AG08396 (cell line): ENCODE measurements around the gene DBP.

Experiments
- DNase-seq: peaks from one replicate; pipeline ENCODE4 v3.0.0; 2012; ENCODE audit warnings: low spot score, mixed read lengths

Gene DBP

DNA sequence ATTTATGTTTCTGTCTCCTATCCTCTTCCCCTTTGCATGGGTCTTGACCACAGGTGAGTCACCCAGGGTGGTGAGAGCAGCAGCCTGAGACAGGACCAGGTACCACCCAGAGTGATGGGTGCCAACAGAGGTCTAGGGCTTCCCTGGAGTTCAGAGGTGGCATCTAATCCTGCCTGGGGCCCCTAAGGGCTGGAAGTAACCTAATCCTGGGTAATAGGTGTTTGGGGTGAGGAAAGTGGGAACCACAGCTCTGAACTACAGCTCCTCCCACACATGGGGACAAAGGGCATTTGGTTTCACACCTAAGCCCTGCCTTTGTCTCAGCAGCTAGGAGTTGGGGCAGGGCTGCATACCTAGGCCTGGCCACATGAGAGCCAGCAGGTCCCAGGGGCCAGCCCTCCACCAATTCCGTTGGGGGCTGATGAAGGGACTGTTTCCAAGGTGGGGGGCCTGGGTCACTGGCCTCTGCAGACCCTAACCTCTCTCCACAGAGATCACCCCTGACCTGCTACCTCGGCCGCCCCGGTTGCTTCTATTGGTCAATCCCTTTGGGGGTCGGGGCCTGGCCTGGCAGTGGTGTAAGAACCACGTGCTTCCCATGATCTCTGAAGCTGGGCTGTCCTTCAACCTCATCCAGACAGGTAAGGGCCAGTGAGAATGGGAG lies 9.8 kb downstream of the DBP start:
- DNase-seq, result no peak

DNA sequence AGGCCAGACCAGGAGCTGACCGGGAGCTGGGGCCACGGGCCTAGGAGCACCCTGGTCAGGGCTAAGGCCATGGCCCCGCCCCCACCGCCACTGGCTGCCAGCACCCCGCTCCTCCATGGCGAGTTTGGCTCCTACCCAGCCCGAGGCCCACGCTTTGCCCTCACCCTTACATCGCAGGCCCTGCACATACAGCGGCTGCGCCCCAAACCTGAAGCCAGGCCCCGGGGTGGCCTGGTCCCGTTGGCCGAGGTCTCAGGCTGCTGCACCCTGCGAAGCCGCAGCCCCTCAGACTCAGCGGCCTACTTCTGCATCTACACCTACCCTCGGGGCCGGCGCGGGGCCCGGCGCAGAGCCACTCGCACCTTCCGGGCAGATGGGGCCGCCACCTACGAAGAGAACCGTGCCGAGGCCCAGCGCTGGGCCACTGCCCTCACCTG lies 11.3 kb downstream of the DBP start:
- no peak for DNase-seq

DNA sequence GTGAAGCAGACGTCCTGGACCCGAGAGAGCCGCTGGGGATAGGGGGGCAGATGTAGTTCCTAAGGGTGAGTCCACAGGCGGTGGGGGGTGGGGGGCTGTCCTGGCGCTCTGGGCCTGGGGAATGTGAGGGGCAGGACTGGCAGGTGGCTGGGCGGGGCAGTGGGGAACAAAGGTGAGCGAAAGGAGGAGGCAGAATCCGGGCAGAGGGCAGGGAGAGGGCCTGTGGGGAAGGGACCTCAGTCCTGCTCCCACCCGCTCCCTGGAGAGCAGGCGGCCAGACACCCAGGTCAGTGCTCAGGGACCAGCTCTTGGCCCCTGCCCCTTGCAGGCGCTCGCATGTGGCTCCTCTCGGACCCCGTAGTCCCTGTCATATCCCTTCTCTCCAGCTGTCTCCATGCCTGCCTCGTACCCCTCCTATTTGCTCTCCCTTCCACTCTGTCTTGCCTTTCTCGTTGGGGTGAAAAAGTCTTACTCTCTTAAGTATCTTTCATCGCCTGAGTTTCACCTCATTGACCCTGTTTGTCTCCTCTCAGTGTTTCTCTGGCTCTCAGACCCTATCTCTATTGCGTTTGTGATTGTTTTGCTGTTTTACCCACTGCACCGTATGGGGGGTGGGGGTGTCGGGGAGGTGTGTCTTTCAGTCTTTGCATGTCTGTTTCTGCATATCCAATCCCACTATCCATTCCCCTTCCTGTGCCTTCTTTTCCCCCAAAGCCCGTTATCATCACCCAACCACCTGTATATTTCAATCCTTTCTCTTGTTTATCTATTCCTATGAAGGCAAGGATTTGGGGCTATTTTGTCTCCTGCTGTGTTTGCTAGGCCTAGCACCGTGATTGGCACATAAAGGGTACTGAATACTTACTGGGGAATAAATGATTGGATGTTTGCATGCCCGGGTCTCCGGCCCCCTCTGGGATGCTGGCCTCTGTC lies 12.1 kb downstream of the DBP start:
- DNase-seq, result no peak

DNA sequence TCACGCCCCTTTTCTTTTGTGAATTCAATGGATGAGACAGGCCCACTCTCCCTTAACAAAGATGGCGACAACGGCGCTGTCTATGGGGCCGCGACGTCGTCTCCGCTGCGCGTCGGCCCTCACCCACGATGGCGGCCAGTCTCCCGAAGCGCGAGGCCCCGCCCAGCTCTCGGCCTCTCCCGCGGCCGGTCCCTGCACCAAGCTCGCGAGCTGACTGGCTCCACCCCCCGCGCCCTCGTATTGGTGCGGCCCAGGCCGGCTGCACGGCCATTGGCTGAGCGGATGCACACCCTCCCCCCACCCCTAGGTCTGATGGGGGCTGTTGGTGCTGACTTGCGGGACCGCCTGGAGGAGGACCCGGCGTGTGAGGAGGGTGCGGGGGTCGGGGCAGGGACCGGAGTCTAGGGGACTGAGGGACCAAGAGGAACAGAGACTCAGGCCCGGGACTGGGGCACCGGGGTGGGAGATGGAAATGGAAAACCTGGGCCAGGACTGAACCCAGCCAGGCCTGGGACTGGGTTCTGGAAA lies 13.0 kb downstream of the DBP start:
- DNase-seq, result peak; percentile 97

DNA sequence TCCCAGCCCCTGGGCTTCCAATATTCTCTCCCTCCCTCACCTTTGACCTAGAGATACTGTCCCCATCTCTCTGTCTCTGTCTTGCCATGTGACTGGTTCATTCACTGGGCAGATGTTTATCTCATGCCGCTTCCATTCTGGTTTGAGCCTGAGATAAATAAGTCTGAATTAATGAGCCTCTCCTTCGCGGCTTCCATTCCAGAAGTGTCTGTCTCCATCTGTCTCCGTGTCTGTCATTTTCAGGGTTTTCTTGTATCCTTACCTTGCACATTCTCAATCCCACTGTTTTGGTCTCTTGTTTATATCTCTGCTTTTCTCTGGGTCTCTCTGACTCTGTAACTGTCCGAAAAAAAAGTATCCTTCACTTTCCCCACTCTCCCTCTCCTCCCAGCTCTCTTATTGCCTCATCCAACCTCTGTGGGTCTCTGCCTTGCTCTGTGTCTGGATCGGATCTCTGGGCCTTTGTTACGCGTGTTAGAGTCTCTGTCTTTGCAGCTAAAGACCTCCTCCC lies 13.6 kb downstream of the DBP start:
- no peak for DNase-seq

DNA sequence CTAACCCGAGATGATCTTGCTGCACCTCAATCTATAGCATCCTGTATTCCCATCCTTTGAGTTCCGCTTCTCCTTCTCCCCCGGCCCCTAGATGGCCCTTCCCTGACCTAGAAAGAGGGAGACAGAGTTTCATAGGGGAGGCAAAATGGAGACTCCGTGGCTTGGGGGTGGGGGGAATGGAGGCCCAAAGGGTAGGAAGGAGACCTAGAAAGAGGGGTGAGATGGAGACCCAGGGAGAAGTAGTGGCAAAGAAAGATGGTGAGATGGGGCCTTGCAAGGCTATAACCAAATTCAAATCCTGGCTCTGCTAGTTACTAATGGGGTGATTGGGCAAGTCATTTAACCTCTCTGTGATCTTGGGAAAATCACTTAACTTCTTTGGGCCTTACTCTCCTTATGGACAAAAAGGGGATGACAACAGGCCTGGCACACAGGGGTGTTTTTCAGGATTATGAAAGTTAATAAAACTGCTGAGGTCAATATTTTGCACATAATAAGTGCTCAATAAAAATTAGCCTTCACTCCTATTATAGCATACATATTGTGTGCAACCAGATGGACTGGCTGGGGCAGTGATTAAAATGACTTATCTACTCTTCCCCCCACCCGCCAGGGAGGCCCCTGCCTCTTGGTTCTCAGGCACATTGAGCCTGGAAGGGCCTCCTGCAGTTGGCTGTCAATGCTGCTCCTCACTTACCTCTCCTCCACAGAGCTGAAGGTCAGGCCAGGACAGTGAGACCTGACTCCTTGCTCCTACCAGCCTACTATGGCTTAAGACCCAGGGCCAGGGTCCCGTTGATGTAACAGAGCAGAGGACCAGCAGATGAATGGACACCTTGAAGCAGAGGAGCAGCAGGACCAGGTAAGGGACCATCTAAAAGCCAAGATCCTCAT lies 17.2 kb downstream of the DBP start:
- no peak for DNase-seq

DNA sequence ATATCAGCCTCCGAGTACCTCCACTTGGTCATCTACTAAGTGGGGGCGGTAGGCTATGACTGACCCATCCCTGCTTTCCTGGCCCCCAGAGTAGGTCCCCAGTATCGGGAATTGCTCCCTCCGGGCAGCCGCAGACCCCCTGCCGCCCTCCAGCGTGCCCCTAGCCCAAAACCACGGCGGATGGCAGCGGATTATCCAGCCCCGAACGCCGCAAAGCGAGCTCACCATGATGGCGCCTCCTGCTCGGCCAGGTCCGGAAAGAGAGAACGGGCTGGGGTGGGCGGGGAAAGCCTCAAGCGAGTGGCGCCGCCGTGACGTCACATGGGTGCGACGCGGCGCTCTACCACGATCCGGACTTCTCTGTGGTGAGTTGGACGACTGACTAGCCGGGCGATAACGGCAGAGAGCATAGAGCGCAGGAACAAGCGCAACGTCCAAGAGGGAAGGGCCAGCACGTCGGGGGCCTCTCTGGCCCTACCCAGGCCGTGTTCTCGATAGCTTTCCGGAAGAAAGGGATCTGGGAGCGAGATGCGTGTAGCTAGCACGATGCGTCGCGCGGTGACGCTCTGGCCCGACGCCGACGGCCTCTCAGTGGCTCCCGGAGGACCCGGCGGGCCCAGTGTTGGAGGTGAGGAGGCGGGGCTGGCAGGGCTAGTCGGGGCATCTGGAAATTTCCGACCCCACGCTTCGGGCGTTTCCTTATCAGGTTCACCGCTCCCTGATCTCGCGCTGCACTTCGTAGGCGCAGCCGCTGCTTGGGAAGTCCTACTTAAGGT lies 18.1 kb downstream of the DBP start, which contains the start of the genes RPL18 and SPHK2:
Gene RPL18 (minus strand): TSS at position 263 of the 776 bp plus-strand sequence. CDS start 35 bp downstream, at position 228.
Gene SPHK2 (plus strand): TSS at position 591 of the 776 bp plus-strand sequence. CDS start 1,009 bp downstream, outside the sequence.
- peak; percentile 97 for DNase-seq

DNA sequence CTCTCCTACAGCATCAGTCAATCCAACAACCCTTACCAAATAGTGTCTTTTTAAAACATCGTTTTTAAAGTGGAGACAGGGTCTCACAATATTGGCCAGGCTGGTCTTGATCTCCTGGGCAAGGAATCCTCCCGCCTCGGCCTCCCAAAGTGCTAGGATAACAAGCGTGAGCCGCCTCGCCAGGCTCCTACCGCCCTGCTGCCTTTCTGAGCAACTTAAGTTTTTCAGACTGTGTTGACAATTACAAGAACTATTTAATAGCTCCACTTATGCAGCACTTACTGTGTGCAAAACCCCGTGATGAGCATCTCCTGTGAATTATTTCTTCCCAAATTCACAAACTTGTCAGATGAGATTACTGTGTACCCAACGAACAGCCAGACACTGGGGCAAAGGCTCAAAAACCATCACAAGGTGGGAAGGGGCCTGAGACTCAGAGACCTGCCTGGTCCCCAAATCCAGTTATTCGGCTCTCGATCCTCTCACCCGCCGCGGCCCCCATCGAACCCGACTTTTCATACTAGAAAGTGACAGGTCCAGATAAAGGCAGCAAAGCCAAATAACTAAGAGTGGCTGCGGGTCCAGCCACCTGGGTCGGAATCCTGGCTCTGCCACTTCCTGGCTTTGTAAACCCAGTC lies 18.8 kb downstream of the DBP start:
- DNase-seq, result no peak

DNA sequence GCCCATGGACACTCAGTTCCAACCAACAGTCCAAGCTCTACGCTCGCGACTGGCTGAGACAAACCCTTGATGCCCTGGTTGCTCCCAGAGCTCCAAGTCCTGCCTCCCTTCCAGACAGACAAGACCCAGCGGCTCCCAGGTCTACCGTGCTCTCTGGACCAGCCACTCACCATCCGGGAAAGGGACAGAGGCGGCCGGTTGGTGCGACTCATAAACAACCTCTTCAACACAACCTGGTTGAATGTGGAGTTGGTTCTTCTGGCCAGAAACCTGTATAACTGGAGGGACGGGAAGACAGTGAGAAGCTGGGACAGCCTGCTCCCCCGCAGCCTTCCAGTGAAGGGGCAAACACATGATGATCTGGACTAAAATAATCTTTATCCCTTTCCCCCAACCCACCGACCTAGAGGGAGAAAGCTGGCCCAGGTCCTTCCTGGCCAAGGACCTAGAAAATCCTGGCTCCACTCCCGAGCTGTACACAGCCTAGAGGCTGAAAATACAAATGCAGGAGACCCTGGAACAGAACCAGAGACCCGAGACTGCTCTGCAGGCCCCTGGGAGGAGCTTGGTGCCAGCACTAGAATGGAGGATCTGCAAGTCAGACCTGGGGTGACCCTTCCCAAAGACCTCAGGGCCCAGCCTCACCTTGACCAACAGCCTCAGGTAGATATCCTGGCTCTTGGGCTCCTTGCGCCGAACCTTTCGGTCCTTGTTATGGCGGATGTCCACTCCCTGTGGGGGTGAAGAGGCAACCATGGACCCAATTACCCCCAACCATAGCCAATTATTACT lies 19.8 kb downstream of the DBP start:
- no peak for DNase-seq

DNA sequence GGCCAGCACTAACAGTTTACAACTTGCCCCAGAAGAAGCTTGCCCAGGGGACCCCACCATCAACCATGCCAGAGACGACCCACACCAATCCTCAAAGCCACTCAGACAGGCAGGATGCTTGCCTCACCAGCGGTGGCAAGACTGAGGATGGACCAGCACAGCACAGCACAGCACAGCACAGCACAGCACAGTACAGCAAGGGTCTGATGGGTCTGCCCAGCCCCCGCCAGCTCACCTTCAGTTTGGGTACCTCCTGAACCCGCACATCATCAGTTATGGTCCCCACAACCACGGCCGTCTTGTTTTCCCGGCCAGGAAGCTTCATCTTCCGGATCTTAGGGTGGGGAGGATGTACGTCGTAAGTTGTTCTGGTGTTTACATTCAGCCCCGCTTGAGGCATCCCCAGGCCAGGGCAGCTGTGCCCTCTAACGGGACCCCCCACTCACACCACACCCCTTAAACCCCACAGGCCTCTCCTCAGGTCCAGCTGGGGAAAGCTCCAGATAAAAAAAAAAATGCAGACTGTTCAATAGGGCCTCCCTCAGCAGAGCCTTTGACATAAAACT lies 20.6 kb downstream of the DBP start:
- no peak for DNase-seq

DNA sequence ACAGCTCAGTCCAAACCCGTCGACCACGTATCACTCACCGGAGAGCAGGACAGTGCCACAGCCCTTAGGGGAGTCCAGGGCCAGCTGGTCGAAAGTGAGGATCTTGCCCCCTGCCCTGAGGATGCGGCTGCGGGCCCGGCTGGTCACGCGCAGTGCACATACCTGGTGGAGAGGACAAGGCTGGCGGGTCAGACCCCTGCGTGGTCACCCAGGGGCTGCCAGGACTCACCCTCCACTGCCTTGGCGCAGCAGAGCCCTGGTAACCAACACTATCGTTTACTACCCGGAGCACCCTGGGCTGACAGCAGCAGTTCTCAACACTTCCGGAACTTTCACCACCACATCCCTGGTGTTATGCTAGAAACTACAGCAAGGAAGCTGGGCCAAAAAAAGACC lies 21.1 kb downstream of the DBP start:
- no peak for DNase-seq

DNA sequence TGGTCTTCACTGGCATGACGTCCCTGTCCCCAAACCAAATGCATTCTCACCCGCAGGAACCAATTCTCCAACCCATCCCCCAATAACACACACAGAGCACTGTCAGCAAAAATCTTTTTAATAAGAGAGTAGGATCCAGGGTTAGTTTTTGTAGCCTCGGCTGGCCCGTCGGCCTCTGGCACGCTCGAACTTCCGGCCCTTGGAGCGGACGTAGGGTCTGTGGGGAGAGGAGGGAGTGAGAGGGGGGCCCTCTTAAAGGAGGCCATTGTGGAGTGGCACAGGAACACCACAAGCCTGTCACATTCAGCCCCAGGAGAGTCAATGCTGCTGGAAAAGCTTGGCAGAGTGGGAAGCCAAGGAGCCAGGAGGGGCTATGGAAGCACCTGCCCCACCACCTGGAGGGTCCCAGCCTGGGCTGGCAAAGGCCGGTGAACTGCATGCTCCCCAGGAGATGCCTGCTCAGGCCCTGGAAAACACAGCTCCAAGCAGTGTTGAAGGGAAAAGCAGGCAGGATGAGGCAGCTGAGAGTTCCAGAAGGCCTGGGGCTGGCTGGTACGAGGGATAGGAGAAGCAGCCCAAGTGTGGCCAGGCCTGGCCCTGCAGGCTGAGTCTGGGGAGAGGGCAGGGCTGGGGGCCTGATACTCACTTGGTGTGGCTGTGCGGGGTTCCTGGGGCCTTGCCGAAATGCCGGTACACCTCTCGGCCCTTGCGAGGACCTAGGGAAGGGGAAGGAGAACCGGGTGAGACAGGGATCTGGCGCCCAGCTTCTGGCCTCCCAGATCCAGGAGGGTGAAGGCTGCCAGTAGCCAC lies 21.7 kb downstream of the DBP start:
- no peak for DNase-seq

DNA sequence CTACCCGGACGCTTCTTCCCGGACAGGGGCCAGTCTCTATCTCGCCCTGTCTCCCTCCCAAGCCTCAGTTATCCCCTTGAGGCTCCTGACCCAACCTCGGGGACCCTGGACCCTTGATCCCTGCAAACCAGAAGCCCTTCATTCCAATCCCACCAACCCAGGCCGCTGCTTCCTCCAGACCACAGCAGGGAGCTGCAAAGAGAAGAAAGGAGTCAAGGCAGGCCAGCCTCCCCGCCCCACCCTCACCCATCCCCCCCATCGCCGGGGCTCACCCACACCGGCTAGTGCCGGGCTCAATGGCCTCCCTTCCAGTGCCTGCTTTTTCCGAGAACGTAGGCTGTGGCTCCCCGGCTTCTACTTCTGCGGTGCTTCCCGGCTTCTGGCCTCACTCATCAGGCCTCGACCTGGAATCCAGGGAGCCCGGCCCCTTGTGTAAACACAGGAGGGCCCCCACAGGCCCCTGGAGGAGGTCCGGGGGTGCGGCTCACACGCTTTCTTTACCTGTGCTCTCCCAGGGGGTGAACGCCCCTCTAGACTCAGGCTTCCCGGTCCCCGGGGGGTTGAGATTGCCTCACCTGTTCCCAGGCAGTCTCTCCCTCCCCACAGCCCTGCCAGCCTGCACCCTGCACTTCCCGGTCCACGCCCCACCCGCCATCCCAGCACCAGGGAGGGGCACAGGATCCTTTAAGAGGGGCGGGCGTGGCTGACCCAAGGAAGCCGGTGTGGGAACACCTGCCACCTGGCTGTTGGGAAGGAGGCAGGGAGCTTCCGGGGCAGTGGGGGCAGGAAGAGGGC lies 22.5 kb downstream of the DBP start, which contains the start of gene FAM83E:
Gene FAM83E (minus strand): TSS at position 641 of the 795 bp plus-strand sequence. CDS start 1,704 bp downstream, outside the sequence.
- no peak for DNase-seq

DNA sequence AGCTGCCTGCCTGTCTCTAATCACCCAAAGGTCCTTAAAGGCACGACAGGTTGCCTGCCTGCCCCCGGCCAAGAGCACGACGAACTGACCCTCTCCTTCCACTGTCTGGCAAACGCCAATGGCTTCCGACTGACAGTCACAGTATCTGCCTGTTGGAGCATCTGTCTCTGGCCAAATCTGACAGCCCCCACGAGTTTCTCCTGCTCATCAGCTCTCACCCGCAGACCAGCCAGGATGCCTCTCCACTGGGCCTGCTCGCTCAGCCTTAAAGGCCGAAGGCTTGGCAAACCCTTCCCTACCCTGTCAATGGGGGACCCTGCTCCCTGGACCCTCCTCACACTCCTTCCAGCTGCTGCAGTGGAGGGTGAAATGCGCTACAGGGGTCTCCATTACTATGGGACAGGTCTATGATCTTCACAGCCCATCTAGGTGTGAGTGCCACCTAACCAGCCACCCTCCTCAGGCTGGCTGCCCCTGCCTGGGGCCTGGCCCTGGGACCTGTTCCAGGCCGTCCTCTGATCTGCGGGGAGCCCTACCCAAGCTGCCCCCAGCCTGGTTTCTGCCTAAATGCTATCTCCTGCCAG lies 23.2 kb downstream of the DBP start:
- no peak for DNase-seq

DNA sequence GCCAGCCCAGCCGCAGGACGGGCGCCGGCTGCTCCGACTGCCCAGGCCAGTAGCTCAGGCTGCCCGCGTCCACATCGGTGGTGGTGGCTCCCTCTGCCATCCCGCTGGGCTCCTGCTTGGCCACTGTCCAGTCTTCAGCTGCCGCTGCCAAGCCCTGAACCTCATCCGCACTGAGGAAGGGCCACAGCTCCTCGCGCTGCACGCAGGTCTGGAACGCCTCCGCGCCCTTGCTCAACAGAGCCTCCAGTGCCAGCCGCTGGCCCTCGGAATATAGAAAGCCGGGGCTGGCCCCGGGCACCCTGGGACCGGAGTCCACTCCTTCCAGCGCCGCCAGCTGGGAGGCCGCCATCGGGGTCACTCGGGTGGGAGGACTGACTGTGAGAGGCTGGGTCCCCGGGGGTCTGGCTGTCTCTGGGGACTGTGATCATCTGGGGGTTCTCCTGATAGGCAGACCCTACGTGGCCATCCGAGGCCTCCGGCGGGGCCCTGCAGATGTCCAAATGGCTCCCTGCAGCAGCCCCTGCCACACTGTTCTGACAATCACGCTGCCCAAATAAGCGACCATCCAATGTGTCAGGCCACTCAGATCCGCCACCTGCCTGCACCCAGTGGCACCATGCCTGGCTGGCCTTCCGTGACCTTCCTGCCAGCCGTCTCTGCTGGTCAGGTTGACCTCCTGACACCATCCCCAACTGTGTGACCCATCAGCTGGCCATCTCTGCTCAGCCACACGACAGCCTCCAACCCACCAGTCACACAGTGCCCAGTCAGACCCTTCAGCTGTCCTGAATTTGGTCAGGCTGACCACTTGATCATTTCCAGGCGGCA lies 23.9 kb downstream of the DBP start:
- DNase-seq, result no peak

DNA sequence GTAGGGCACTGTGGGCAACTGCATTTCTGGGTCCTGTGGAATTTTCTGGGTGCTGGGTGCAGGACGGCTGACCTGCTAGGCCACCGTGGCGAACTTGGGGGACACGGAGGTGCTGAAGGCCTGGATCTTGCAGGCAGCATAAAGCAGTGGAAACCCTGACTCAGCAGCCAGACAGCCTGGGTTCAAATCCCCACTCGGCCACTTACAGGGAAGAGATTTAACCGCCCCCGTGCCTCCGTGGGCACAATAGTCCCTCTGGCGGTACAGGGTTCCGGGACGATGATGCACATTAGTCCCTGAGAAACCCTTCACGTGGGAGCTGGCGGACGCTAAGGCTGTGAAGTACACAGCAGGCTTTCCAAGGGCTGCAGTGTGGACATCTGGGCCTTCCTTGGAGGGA lies 25.3 kb downstream of the DBP start:
- no peak for DNase-seq
